Neural progenitor cell (in vitro differentiated cells): ENCODE measurements around the gene PLEKHB2.

Source experiments
- CTCF ChIP-seq: fragments of 200-600 bp; sonication (generic); IDR thresholded peaks from 2 replicates; pipeline ENCODE4 v1.5.1; 2017; ENCODE audit warnings: antibody characterized with exemption, mild to moderate bottlenecking
- EZH2 ChIP-seq: fragments of 200-600 bp; sonication (generic); IDR thresholded peaks from 2 replicates; pipeline ENCODE4 v1.6.1; 2017; ENCODE audit warnings: antibody characterized with exemption, mild to moderate bottlenecking, moderate library complexity
- EZH2phosphoT487 ChIP-seq: fragments of 200-600 bp; sonication (generic); IDR thresholded peaks from 2 replicates; pipeline ENCODE4 v1.6.1; 2017; ENCODE audit warnings: antibody characterized with exemption

- TF ChIP-seq CTCF, result no peak
- no peak for TF ChIP-seq EZH2
- no peak for TF ChIP-seq EZH2phosphoT487
These were observed 48.4 kb downstream of the PLEKHB2 start for GRCh38 chr2:131153529-131153928.
